ENCODE measurements around the gene ROBO1.

DNA sequence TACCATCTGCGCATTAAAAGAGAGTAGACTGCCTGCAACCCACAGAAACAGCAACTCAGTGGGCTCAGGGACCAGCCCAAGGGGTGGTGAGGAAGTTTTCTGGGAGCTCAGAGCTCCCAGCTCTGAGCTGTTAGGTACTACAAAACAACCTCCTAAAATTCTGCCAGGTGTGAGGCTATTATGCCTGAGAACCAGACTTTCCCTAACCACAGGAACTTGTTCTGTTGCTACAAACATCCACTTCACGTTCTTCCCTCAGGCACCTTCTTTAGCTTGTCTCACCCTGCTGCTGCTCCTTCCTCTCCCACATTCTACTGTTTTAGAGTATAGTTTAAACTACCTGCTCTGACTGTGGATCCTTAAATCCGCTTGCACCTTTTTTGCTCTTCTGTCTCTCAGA, 399.4 kb downstream of the ROBO1 start:
- TF ChIP-seq, protein P1, sequence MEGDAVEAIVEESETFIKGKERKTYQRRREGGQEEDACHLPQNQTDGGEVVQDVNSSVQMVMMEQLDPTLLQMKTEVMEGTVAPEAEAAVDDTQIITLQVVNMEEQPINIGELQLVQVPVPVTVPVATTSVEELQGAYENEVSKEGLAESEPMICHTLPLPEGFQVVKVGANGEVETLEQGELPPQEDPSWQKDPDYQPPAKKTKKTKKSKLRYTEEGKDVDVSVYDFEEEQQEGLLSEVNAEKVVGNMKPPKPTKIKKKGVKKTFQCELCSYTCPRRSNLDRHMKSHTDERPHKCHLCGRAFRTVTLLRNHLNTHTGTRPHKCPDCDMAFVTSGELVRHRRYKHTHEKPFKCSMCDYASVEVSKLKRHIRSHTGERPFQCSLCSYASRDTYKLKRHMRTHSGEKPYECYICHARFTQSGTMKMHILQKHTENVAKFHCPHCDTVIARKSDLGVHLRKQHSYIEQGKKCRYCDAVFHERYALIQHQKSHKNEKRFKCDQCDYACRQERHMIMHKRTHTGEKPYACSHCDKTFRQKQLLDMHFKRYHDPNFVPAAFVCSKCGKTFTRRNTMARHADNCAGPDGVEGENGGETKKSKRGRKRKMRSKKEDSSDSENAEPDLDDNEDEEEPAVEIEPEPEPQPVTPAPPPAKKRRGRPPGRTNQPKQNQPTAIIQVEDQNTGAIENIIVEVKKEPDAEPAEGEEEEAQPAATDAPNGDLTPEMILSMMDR (IDR thresholded peaks at IDR 0.05), result no peak
- TF ChIP-seq POLR2A (IDR thresholded peaks at IDR 0.05), result no peak

Data from thyroid gland (tissue), 4 donors.